ENCODE results near the gene CRB2. TPM values are rescaled to one million over a fixed set of nuclear protein-coding genes. Genes with fewer than 3 reads are reported as not detected.

Gene CRB2
- polyA plus RNA-seq, 1 experiment: not detected

- CTCF ChIA-PET: interaction anchor here (1.1 kb wide), 1 partner anchor 8 kb away, joined by 5 read pairs; no protein-coding TSS in a partner anchor
- DNase-seq (ENCODE audit: low read depth, low spot score): no peak
Observed at GRCh38 chr9:123346026-123346425, 10.0 kb upstream of the CRB2 start.

GRCh38 chr9:123346826-123347225 lies 9.2 kb upstream of the CRB2 start:
- H3K27me3 ChIP-seq (ENCODE audit: control insufficient read depth, insufficient read depth, low read length): peaks cover 27% of the 10 kb centered on the region

More at GRCh38 chr9:123346026-123346425, 10.0 kb upstream of the CRB2 start:
- Histone ChIP-seq H3K9me3 (ENCODE audit: control insufficient read depth, insufficient read depth, low read length) (no peaks in the 10 kb centered on the region; the same call in 1 of the 2 replicates), H3K4me3 (ENCODE audit: low read depth, low read length) (no peak overlapping the region), H3K27ac (ENCODE audit: low read depth, low read length) (no peak overlapping the region), H3K27me3 (ENCODE audit: control insufficient read depth, insufficient read depth, low read length) (peaks cover 22% of the 10 kb centered on the region)
- no peak for TF ChIP-seq CTCF (IDR thresholded peaks at IDR 0.05; ENCODE audit: low read depth, low read length)
- POLR2A ChIA-PET: no interaction called here

GRCh38 chr9:123347289-123348060 lies 8.5 kb upstream of the CRB2 start:
- DNase-seq (ENCODE audit: low read depth, low spot score): no peak
- Histone ChIP-seq H3K9me3 (ENCODE audit: control insufficient read depth, insufficient read depth, low read length) (no peaks in the 10 kb centered on the region; the same call in 1 of the 2 replicates), H3K27me3 (ENCODE audit: control insufficient read depth, insufficient read depth, low read length) (peaks cover 28% of the 10 kb centered on the region), H3K4me3 (ENCODE audit: low read depth, low read length) (no peak overlapping the region), H3K27ac (ENCODE audit: low read depth, low read length) (no peak overlapping the region)
- ChIA-PET POLR2A (no interaction called here), CTCF (interaction anchor here (1.0 to 4.2 kb wide), 2 partner anchors 257 to 265 kb away, joined by 3 to 112 read pairs; no protein-coding TSS in a partner anchor)
- no peak for TF ChIP-seq CTCF (IDR thresholded peaks at IDR 0.05; ENCODE audit: low read depth, low read length)

More at GRCh38 chr9:123346826-123347225, 9.2 kb upstream of the CRB2 start:
- no peak overlapping the region for H3K27ac ChIP-seq (ENCODE audit: low read depth, low read length)
- no peak overlapping the region for H3K4me3 ChIP-seq (ENCODE audit: low read depth, low read length)
- no peak for DNase-seq (ENCODE audit: low read depth, low spot score)
- no peaks in the 10 kb centered on the region; the same call in 1 of the 2 replicates for H3K9me3 ChIP-seq (ENCODE audit: control insufficient read depth, insufficient read depth, low read length)
- POLR2A ChIA-PET: no interaction called here
- CTCF ChIA-PET: no interaction called here
- no peak for TF ChIP-seq CTCF (IDR thresholded peaks at IDR 0.05; ENCODE audit: low read depth, low read length)

GRCh38 chr9:123348317-123348992 lies 7.5 kb upstream of the CRB2 start:
- Histone ChIP-seq H3K9me3 (ENCODE audit: control insufficient read depth, insufficient read depth, low read length) (no peaks in the 10 kb centered on the region; the same call in 1 of the 2 replicates), H3K27me3 (ENCODE audit: control insufficient read depth, insufficient read depth, low read length) (peaks cover 36% of the 10 kb centered on the region), H3K4me3 (ENCODE audit: low read depth, low read length) (no peak overlapping the region), H3K27ac (ENCODE audit: low read depth, low read length) (no peak overlapping the region)
- no peak for TF ChIP-seq CTCF (IDR thresholded peaks at IDR 0.05; ENCODE audit: low read depth, low read length)
- POLR2A ChIA-PET: no interaction called here
- DNase-seq (ENCODE audit: low read depth, low spot score): no peak
- CTCF ChIA-PET: interaction anchor here (0.5 to 12.9 kb wide), 12 partner anchors 13 to 1023 kb away, joined by 3 to 158 read pairs (median 6); no protein-coding TSS in a partner anchor

All from AG04450 (cell line).